HG03025 (cell line): ENCODE measurements around the gene PPM1J.
"Not testable (repeated sequence)": the region's sequence is repeated elsewhere in the genome, so short reads cannot be mapped to it uniquely, and the experiment has no call there.

Experiments used
- ATAC-seq: cut with Tn5 transposase; IDR thresholded peaks from one replicate; pipeline ENCODE4 v1.9.1; 2021; ENCODE audit warnings: mild to moderate bottlenecking, moderate library complexity; ENCODE audit not compliant: unreplicated experiment, low FRiP score

PPM1J gene

GRCh38 chr1:112721966-112722524, 6.9 kb upstream of the PPM1J start:
- no peak for ATAC-seq

- ATAC-seq: not testable (repeated sequence)
Observed at GRCh38 chr1:112721294-112721693, 6.2 kb upstream of the PPM1J start.

- no peak for ATAC-seq
Observed at GRCh38 chr1:112720800-112721199, 5.7 kb upstream of the PPM1J start.

- ATAC-seq: no peak
Observed at GRCh38 chr1:112719706-112720105, 4.6 kb upstream of the PPM1J start.

GRCh38 chr1:112718691-112719418, 3.7 kb upstream of the PPM1J start:
- no peak for ATAC-seq

GRCh38 chr1:112717263-112717873, 2.2 kb upstream of the PPM1J start:
- no peak for ATAC-seq

- ATAC-seq: no peak
Observed at GRCh38 chr1:112716133-112716720, 1.1 kb upstream of the PPM1J start.

- no peak for ATAC-seq
Observed at GRCh38 chr1:112714313-112715263, 544 bp downstream of the PPM1J start.

GRCh38 chr1:112713466-112714312, 1.4 kb downstream of the PPM1J start:
- ATAC-seq: no peak

GRCh38 chr1:112712701-112713128, 2.4 kb downstream of the PPM1J start:
- no peak for ATAC-seq

- no peak for ATAC-seq
Observed at GRCh38 chr1:112712191-112712590, 2.9 kb downstream of the PPM1J start.

- no peak for ATAC-seq
Observed at GRCh38 chr1:112711670-112712069, 3.5 kb downstream of the PPM1J start.

GRCh38 chr1:112711041-112711440, 4.1 kb downstream of the PPM1J start:
- ATAC-seq: no peak

- no peak for ATAC-seq
Observed at GRCh38 chr1:112710586-112710985, 4.5 kb downstream of the PPM1J start.

- no peak for ATAC-seq
Observed at GRCh38 chr1:112710159-112710558, 5.0 kb downstream of the PPM1J start.

GRCh38 chr1:112708489-112708888, 6.6 kb downstream of the PPM1J start:
- ATAC-seq: no peak

- no peak for ATAC-seq
Observed at GRCh38 chr1:112708002-112708448, 7.1 kb downstream of the PPM1J start.

- peak; percentile 59 for ATAC-seq
Observed at GRCh38 chr1:112707221-112708001, 7.7 kb downstream of the PPM1J start.
